Progenitor cell of endocrine pancreas (in vitro differentiated cells): ENCODE data around the gene ACER1. TPM values are rescaled to one million over a fixed set of nuclear protein-coding genes. Genes with fewer than 3 reads are reported as not detected.

ENCODE experiments used
- DNase-seq: peaks from one replicate; pipeline ENCODE4 v3.0.0; 2021; ENCODE audit warnings: low spot score; ENCODE audit not compliant: unreplicated experiment
- H3K27ac Mint-ChIP-seq: 2 replicates; pipeline ENCODE4 v1.8.0; 2021; ENCODE audit warnings: mild to moderate bottlenecking, moderate library complexity, mixed read lengths
- H3K27me3 Mint-ChIP-seq: 2 replicates; pipeline ENCODE4 v1.8.0; 2021; ENCODE audit warnings: mixed read lengths
- H3K36me3 Mint-ChIP-seq: 2 replicates; pipeline ENCODE4 v1.8.0; 2022; ENCODE audit warnings: mixed read lengths; ENCODE audit not compliant: insufficient read depth
- H3K4me1 Mint-ChIP-seq: 2 replicates; pipeline ENCODE4 v1.8.0; 2021; ENCODE audit warnings: low read depth, mixed read lengths
- H3K4me3 Mint-ChIP-seq: 2 replicates; pipeline ENCODE4 v1.8.0; 2021; ENCODE audit warnings: low read depth, mild to moderate bottlenecking, moderate library complexity, mixed read lengths
- H3K9me3 Mint-ChIP-seq: 2 replicates; pipeline ENCODE4 v1.8.0; 2021; ENCODE audit warnings: low read depth, mixed read lengths
- total RNA-seq: library from RNA; stranded (reverse); gene quantifications from 2 replicates; pipeline ENCODE4 v1.2.1, GENCODE V29; 2021
- TF ChIP-seq, protein P1 (sequence below): fragments of 200-600 bp; sonication (generic); IDR thresholded peaks from one replicate; pipeline ENCODE4 v1.5.0; 2021; ENCODE audit warnings: antibody characterized with exemption, mild to moderate bottlenecking; ENCODE audit not compliant: unreplicated experiment

The ACER1 gene
- total RNA-seq, 1 donor from 2014 or later, result not detected

DNA sequence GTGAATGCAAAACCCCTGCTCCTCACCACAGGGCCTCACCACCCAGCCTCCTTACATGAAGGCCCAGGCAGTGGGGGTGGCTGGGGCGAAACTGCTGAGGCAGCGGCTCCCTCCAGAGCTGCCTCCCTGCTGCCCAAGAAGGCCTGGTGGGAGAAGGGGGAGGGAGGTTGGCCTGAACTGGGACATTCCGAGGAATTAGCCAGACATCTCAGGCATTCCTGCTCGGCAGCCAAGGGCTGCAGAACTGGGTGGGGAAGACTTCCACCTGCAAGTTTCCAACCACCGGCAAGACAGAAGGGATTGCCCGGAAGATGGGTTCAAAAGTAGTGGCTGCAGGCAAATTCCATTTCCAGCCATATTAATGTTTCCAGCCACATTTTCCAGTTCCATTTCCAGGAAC is 44.6 kb upstream of the ACER1 start:
- H3K36me3 Mint-ChIP-seq, result peaks cover 23% of the 10 kb centered on the region
- H3K27me3 Mint-ChIP-seq, result no peaks in the 10 kb centered on the region
- TF ChIP-seq, protein P1, sequence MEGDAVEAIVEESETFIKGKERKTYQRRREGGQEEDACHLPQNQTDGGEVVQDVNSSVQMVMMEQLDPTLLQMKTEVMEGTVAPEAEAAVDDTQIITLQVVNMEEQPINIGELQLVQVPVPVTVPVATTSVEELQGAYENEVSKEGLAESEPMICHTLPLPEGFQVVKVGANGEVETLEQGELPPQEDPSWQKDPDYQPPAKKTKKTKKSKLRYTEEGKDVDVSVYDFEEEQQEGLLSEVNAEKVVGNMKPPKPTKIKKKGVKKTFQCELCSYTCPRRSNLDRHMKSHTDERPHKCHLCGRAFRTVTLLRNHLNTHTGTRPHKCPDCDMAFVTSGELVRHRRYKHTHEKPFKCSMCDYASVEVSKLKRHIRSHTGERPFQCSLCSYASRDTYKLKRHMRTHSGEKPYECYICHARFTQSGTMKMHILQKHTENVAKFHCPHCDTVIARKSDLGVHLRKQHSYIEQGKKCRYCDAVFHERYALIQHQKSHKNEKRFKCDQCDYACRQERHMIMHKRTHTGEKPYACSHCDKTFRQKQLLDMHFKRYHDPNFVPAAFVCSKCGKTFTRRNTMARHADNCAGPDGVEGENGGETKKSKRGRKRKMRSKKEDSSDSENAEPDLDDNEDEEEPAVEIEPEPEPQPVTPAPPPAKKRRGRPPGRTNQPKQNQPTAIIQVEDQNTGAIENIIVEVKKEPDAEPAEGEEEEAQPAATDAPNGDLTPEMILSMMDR, result no peak
- H3K9me3 Mint-ChIP-seq, result no peaks in the 10 kb centered on the region
- no peak overlapping the region for H3K27ac Mint-ChIP-seq
- peaks cover 3% of the 10 kb centered on the region for H3K4me1 Mint-ChIP-seq
- H3K4me3 Mint-ChIP-seq, result no peak overlapping the region
- DNase-seq, result no peak

DNA sequence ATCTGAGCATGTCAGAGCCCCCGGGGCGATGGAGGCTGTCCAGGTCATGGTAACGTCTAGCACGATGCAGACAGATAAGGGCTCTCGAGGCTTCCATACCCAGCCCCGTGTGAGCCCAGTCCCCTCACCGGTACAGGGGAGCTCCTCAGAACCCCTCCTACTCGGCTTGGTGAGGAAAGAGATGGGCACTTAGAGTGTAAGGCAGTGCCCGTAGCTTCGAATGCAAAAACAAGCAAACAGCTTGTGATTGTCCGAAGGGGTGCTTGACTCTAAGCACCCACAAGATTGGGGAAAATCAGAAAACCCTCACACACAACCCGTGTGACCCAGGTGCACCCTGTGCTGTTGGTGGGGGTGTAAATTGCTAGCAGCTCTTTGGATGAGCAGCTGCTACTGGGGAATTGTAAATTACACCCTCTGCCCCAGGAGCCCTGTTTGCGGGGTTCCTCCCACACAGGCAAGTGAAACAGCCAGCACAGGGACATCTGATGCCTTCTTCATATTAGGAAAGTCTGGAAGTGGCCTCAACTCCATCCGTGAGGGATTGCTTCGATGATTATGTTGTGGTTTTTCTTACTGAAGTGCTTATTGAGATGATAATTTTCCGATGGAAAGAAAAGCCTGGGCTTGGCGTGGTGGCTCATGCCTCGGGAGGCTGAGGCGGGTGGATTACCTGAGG is 43.2 kb upstream of the ACER1 start:
- peaks cover 19% of the 10 kb centered on the region for H3K36me3 Mint-ChIP-seq
- DNase-seq, result no peak
- no peaks in the 10 kb centered on the region for H3K27me3 Mint-ChIP-seq
- TF ChIP-seq, protein P1, result no peak
- H3K27ac Mint-ChIP-seq, result peak overlapping the region; percentile 7
- no peak overlapping the region for H3K4me3 Mint-ChIP-seq
- H3K9me3 Mint-ChIP-seq, result no peaks in the 10 kb centered on the region
- peaks cover 5% of the 10 kb centered on the region for H3K4me1 Mint-ChIP-seq

DNA sequence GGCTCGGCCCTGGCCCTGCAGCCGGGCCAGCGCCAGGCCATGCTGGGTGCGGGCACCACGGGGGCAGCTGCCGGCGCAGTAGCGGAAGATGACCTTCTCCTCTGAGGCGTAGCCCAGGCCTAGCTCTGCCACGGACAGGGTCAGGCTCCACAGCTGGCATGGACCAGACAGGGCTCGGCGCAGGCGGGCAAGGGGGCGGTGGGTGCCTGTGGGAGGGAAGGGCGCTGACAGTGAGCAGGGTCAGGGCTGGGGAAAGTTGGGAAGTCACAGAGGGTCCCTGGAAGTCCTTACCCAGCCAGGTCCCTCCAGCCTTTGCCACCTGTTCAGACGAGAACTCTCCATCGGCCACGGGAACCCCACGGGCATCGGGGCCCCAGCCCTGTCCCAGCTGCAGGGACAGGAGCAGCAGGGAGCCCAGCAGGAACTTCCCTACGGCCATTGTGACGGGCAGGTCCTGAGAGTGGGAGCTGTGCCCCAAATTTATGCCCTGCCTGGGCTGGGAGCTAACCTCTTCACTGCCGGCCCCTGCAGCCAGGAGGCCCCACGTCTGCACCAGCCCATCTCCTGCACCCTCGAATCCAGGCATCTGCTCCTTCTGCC is 42.1 kb upstream of the ACER1 start, which contains the start of gene PSPN:
Gene PSPN, minus strand, starts transcription at position 523 of the 600 bp plus-strand sequence. Its CDS starts 84 bp downstream, at position 439.
- H3K27ac Mint-ChIP-seq, result no peak within 1 kb of the TSS

DNA sequence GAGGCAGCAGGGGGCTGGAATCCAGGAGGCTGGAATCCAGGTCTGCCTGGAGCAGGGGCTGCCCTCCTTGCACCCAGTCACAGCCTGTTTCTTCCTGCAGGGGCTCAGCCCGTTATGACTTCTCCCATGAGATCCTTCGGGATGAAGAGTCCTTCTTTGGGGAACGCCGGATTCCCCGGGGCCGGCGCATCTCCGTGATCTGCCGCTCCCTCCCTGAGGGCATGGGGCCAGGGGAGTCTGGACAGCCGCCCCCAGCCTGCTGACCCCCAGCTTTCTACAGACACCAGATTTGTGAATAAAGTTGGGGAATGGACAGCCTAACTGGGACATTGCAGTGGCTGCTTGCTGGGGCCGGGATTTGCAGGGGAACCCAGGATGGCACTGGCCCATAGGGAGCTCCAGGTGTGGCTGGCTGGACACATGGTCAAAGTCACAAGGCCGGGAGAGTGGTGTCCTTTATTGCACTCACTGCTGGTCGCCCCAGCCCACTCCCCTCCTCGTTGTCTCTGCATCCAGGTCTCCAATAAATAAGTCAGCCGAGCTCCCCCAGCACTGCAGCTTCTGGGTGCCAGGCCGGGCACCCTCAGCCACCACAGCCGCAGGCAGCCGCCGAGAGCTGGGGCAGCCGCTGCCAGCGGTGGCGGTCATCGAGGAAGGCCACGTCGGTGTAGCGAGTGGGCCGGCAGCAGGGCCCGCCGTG is 41.4 kb upstream of the ACER1 start:
- H3K36me3 Mint-ChIP-seq, result peaks cover 8% of the 10 kb centered on the region
- DNase-seq, result no peak
- H3K4me1 Mint-ChIP-seq, result peaks cover 5% of the 10 kb centered on the region
- TF ChIP-seq, protein P1, result no peak
- no peaks in the 10 kb centered on the region for H3K9me3 Mint-ChIP-seq
- no peak overlapping the region for H3K27ac Mint-ChIP-seq
- H3K4me3 Mint-ChIP-seq, result no peak overlapping the region
- no peaks in the 10 kb centered on the region for H3K27me3 Mint-ChIP-seq

More for the DNA sequence above, 42.1 kb upstream of the ACER1 start, which contains the start of gene PSPN:
- Mint-ChIP-seq H3K4me1 (peaks cover 5% of the 10 kb centered on the region), H3K9me3 (no peaks in the 10 kb centered on the region), H3K27me3 (no peaks in the 10 kb centered on the region), H3K4me3 (no peak within 1 kb of the TSS), H3K36me3 (peaks cover 12% of the 10 kb centered on the region)
- TF ChIP-seq, protein P1, result no peak
- DNase-seq, result no peak

DNA sequence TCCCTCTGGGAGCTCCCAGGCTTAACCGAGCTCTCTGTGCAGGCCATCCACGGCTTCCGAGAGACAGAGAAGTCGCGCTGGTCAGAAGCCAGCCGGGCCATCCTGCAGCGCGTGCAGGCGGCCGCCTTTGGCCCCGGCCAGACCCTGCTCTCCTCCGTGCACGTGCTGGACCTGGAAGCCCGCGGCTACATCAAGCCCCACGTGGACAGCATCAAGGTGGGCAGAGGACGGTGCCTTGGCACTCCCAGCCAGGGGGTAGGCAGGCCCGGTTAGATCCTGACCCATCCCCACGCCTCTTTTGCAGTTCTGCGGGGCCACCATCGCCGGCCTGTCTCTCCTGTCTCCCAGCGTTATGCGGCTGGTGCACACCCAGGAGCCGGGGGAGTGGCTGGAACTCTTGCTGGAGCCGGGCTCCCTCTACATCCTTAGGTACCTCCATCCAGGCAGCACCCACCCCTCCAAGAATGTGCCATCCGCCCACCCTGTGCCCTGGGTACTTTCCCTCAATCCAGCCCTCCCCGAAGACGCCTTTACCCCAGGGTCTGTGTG is 40.8 kb upstream of the ACER1 start:
- DNase-seq, result no peak
- Mint-ChIP-seq H3K27ac (no peak overlapping the region), H3K9me3 (no peaks in the 10 kb centered on the region), H3K36me3 (peaks cover 9% of the 10 kb centered on the region), H3K27me3 (no peaks in the 10 kb centered on the region), H3K4me3 (no peak overlapping the region), H3K4me1 (peaks cover 5% of the 10 kb centered on the region)
- TF ChIP-seq, protein P1, result no peak
